H9 (cell line): ENCODE results near the gene SLC25A34. TPM values are rescaled to one million over a fixed set of nuclear protein-coding genes. Genes with fewer than 3 reads are reported as not detected.

Source experiments
- DNase-seq: peaks from one replicate; pipeline ENCODE4 v3.0.0-alpha.2; 2017
- H2AFZ ChIP-seq: one replicate; pipeline ENCODE4 v1.6.1; 2013; ENCODE audit warnings: mild to moderate bottlenecking, low read length, control low read depth, moderate library complexity
- H2AK5ac ChIP-seq: 2 replicates; pipeline ENCODE4 v1.6.1; 2013; ENCODE audit warnings: low read length, control low read depth, mixed read lengths; ENCODE audit not compliant: insufficient read length
- H2BK120ac ChIP-seq: one replicate; pipeline ENCODE4 v1.6.1; 2013; ENCODE audit warnings: low read depth, mild to moderate bottlenecking, low read length, control low read depth, inconsistent platforms; ENCODE audit not compliant: poor library complexity, severe bottlenecking
- H2BK12ac ChIP-seq: 2 replicates; pipeline ENCODE4 v1.6.1; 2013; ENCODE audit warnings: low read length, control low read depth, mixed read lengths, low read depth; ENCODE audit not compliant: insufficient read length
- H2BK15ac ChIP-seq: 2 replicates; pipeline ENCODE4 v1.6.1; 2013; ENCODE audit warnings: low read depth, low read length, control low read depth
- H2BK20ac ChIP-seq: one replicate; pipeline ENCODE4 v1.6.1; 2013; ENCODE audit warnings: low read depth, mild to moderate bottlenecking, low read length, control low read depth, inconsistent platforms; ENCODE audit not compliant: poor library complexity, severe bottlenecking
- H2BK5ac ChIP-seq: 2 replicates; pipeline ENCODE4 v1.6.1; 2013; ENCODE audit warnings: low read length, control low read depth, mixed read lengths; ENCODE audit not compliant: insufficient read length
- H3K14ac ChIP-seq: 2 replicates; pipeline ENCODE4 v1.6.1; 2013; ENCODE audit warnings: low read length, control low read depth; ENCODE audit not compliant: insufficient read depth
- H3K18ac ChIP-seq: 2 replicates; pipeline ENCODE4 v1.6.1; 2013; ENCODE audit warnings: low read depth, mild to moderate bottlenecking, mixed read lengths, low read length, control low read depth; ENCODE audit not compliant: insufficient read length
- H3K23ac ChIP-seq: 2 replicates; pipeline ENCODE4 v1.6.1; 2013; ENCODE audit warnings: low read length, control low read depth, mixed read lengths, low read depth; ENCODE audit not compliant: insufficient read length
- H3K23me2 ChIP-seq: 2 replicates; pipeline ENCODE4 v1.6.1; 2013; ENCODE audit warnings: low read depth, mild to moderate bottlenecking, mixed read lengths, low read length, control low read depth; ENCODE audit not compliant: insufficient read length, poor library complexity, severe bottlenecking
- H3K27ac ChIP-seq: 2 replicates; pipeline ENCODE4 v1.5.1; 2013; ENCODE audit warnings: low read length, control low read depth, mixed read lengths, low read depth; ENCODE audit not compliant: insufficient read length
- H3K27me3 ChIP-seq: 2 replicates; pipeline ENCODE4 v1.6.1; 2013; ENCODE audit warnings: low read length, control low read depth, inconsistent platforms; ENCODE audit not compliant: insufficient read depth
- H3K4ac ChIP-seq: 2 replicates; pipeline ENCODE4 v1.6.1; 2013; ENCODE audit warnings: low read depth, mild to moderate bottlenecking, control low read depth, inconsistent platforms, low read length, moderate library complexity
- H3K4me1 ChIP-seq: 2 replicates; pipeline ENCODE4 v1.6.1; 2013; ENCODE audit warnings: low read length, control low read depth, inconsistent platforms; ENCODE audit not compliant: insufficient read depth
- H3K4me2 ChIP-seq: 2 replicates; pipeline ENCODE4 v1.6.1; 2013; ENCODE audit warnings: low read length, control low read depth, mixed read lengths; ENCODE audit not compliant: insufficient read length, insufficient read depth
- H3K56ac ChIP-seq: 2 replicates; pipeline ENCODE4 v1.6.1; 2013; ENCODE audit warnings: low read depth, mild to moderate bottlenecking, mixed read lengths, low read length, control low read depth; ENCODE audit not compliant: insufficient read length
- H3K79me1 ChIP-seq: 2 replicates; pipeline ENCODE4 v1.6.1; 2013; ENCODE audit warnings: low read depth, mild to moderate bottlenecking, moderate library complexity, low read length, control low read depth, inconsistent platforms; ENCODE audit not compliant: insufficient read depth, poor library complexity, severe bottlenecking
- H3K79me2 ChIP-seq: 2 replicates; pipeline ENCODE4 v1.6.1; 2013; ENCODE audit warnings: low read length, control low read depth, inconsistent platforms; ENCODE audit not compliant: insufficient read depth
- H3K9ac ChIP-seq: 2 replicates; pipeline ENCODE4 v1.6.1; 2013; ENCODE audit warnings: low read length, control low read depth, mixed read lengths; ENCODE audit not compliant: insufficient read length; ENCODE audit errors: extremely low read depth
- H3K9me3 ChIP-seq: one replicate; pipeline ENCODE4 v1.6.1; 2013; ENCODE audit warnings: low read depth, low read length, inconsistent platforms; ENCODE audit not compliant: control insufficient read depth
- H3T11ph ChIP-seq: one replicate; pipeline ENCODE4 v1.6.1; 2013; ENCODE audit warnings: mild to moderate bottlenecking, low read length, control low read depth, inconsistent platforms
- H4K20me1 ChIP-seq: one replicate; pipeline ENCODE4 v1.6.1; 2013; ENCODE audit not compliant: control insufficient read depth, insufficient read length, insufficient read depth
- H4K5ac ChIP-seq: 2 replicates; pipeline ENCODE4 v1.6.1; 2013; ENCODE audit warnings: low read depth, mild to moderate bottlenecking, mixed read lengths, low read length, control low read depth; ENCODE audit not compliant: insufficient read length
- H4K8ac ChIP-seq: replicated peaks from 2 replicates; pipeline ENCODE4 v1.6.1; 2013; ENCODE audit warnings: low read length, control low read depth, mixed read lengths, low read depth; ENCODE audit not compliant: insufficient read length
- H4K91ac ChIP-seq: 2 replicates; pipeline ENCODE4 v1.6.1; 2013; ENCODE audit warnings: low read depth, mild to moderate bottlenecking, moderate library complexity, mixed read lengths, low read length, control low read depth; ENCODE audit not compliant: insufficient read length
- H3K27ac Mint-ChIP-seq, 3 experiments: 2 replicates in 2 of 3; 3 replicates in 1 of 3; pipeline ENCODE4 v1.8.0; 2020 to 2021; ENCODE audit warnings: mixed read lengths in 3 of 3, mild to moderate bottlenecking in 1 of 3, moderate library complexity in 1 of 3
- H3K27me3 Mint-ChIP-seq: 2 replicates; pipeline ENCODE4 v1.8.0; 2021; ENCODE audit warnings: low read depth, mild to moderate bottlenecking, moderate library complexity, mixed read lengths
- H3K36me3 Mint-ChIP-seq, 3 experiments: 2 replicates in 2 of 3; 3 replicates in 1 of 3; pipeline ENCODE4 v1.8.0; 2020 to 2021; ENCODE audit warnings: low read depth in 3 of 3, mixed read lengths in 3 of 3; ENCODE audit not compliant: insufficient read depth in 1 of 3
- H3K4me1 Mint-ChIP-seq, 2 experiments: 2 replicates each; pipeline ENCODE4 v1.8.0; 2020; ENCODE audit warnings: mixed read lengths in 2 of 2
- H3K4me3 Mint-ChIP-seq, 2 experiments: 2 replicates in 1 of 2; 3 replicates in 1 of 2; pipeline ENCODE4 v1.8.0; 2020 to 2021; ENCODE audit warnings: mild to moderate bottlenecking in 2 of 2, mixed read lengths in 2 of 2, moderate library complexity in 1 of 2
- H3K9me3 Mint-ChIP-seq, 2 experiments: 2 replicates in 1 of 2; 3 replicates in 1 of 2; pipeline ENCODE4 v1.8.0; 2020; ENCODE audit warnings: mild to moderate bottlenecking in 2 of 2, mixed read lengths in 2 of 2, moderate library complexity in 1 of 2
- WGBS: extraction: QIAGEN DNeasy Blood & Tissue Kit; methylation state at CpG from one replicate; pipeline ENCODE4 v1.1.7; 2013; ENCODE audit warnings: missing lambda C conversion rate, low lambda C conversion rate, mixed read lengths; ENCODE audit not compliant: insufficient read length; ENCODE audit errors: extremely low coverage; 5-methylcytosine and 5-hydroxymethylcytosine counted together
- total RNA-seq: library from RNA; stranded (reverse); gene quantifications from 2 replicates; pipeline ENCODE4 v1.2.1, GENCODE V29; 2021
- TF ChIP-seq, protein P1 (sequence below): fragments of 200-600 bp; sonication (generic); conservative IDR thresholded peaks from 3 replicates; pipeline ENCODE4 v1.8.0; 2021; ENCODE audit warnings: antibody characterized with exemption, mild to moderate bottlenecking

SLC25A34 gene
- total RNA-seq, 1 experiment from 2014 or later = 1.5 TPM

DNA sequence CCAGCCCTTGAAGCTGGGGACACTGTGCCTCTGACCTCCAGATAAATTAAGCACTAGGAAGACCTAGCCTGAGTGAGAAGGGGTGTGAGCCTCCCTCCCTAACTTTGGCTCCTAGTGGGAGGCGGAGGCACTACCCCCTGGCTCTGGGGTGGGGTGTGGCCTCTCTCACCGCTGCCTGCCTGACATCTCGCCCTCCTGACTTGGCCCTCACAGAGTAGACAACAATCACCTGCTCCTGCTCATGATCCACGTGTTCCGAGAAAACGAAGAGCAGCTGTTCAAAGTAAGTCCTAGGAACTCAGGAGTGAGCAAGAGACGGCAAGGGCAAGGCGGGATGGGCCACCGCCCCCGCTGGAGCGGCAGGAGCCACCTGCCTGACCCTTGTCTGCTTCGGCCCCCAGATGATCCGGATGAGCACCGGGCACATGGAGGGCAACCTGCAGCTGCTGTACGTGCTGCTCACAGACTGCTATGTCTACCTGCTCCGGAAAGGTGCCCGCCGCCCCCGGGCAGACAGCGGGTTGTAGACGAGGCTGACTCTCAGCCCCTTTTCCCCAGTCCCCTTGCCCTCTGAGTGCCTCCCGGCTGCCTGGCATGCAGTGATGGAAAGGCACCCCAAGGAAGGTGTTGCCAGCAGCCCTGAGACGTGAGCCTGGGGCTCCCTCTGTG is 8.1 kb upstream of the SLC25A34 start:
- Histone ChIP-seq H3K23ac (no peak overlapping the region), H2BK12ac (no peak overlapping the region)
- no peak overlapping the region for H3K4me3 Mint-ChIP-seq

More for the DNA sequence above, 8.1 kb upstream of the SLC25A34 start:
- no peaks in the 10 kb centered on the region for H4K20me1 ChIP-seq
- H3K56ac ChIP-seq = no peak overlapping the region
- no CpG with 5 or more reads among the region's 23 CpGs for WGBS
- H3K14ac ChIP-seq = no peak overlapping the region
- Mint-ChIP-seq H3K27ac (no peak overlapping the region), H3K4me1 (0 out of 4 replicates have a peak, but pooled peaks cover 0 to 3% of the 10 kb centered on the region in 2 experiments), H3K9me3 (no peaks in the 10 kb centered on the region), H3K36me3 (peaks cover 13 to 47% (median 38%) of the 10 kb centered on the region in 3 experiments; a peak in 5 of 7 replicates), H3K27me3 (no peaks in the 10 kb centered on the region)
- H3K4me1 ChIP-seq = no peaks in the 10 kb centered on the region
- H3K27me3 ChIP-seq = no peaks in the 10 kb centered on the region
- H3K9me3 ChIP-seq = no peaks in the 10 kb centered on the region
- no peak overlapping the region for H3K4ac ChIP-seq
- no peaks in the 10 kb centered on the region for H3K79me1 ChIP-seq
- no peaks in the 10 kb centered on the region for H3K23me2 ChIP-seq
- TF ChIP-seq, protein P1, sequence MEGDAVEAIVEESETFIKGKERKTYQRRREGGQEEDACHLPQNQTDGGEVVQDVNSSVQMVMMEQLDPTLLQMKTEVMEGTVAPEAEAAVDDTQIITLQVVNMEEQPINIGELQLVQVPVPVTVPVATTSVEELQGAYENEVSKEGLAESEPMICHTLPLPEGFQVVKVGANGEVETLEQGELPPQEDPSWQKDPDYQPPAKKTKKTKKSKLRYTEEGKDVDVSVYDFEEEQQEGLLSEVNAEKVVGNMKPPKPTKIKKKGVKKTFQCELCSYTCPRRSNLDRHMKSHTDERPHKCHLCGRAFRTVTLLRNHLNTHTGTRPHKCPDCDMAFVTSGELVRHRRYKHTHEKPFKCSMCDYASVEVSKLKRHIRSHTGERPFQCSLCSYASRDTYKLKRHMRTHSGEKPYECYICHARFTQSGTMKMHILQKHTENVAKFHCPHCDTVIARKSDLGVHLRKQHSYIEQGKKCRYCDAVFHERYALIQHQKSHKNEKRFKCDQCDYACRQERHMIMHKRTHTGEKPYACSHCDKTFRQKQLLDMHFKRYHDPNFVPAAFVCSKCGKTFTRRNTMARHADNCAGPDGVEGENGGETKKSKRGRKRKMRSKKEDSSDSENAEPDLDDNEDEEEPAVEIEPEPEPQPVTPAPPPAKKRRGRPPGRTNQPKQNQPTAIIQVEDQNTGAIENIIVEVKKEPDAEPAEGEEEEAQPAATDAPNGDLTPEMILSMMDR = no peak
- H3K4me2 ChIP-seq = no peak overlapping the region
- DNase-seq = no peak
- H2BK120ac ChIP-seq = no peak overlapping the region
- no peak overlapping the region for H4K91ac ChIP-seq
- H3K79me2 ChIP-seq = no peaks in the 10 kb centered on the region
- H3K27ac ChIP-seq = no peak overlapping the region
- no peak overlapping the region for H2BK15ac ChIP-seq
- H4K8ac ChIP-seq = no peak overlapping the region
- H2AK5ac ChIP-seq = no peak overlapping the region
- H3K9ac ChIP-seq = no peak overlapping the region
- H2AFZ ChIP-seq = no peak overlapping the region
- no peak overlapping the region for H3K18ac ChIP-seq
- H2BK5ac ChIP-seq = no peak overlapping the region
- no peak overlapping the region for H4K5ac ChIP-seq
- H2BK20ac ChIP-seq = no peak overlapping the region
- H3T11ph ChIP-seq = no peak overlapping the region
